Neutrophil (primary cell): ENCODE results near the gene CAMTA1.
"Not testable (repeated sequence)": the region's sequence is repeated elsewhere in the genome, so short reads cannot be mapped to it uniquely, and the experiment has no call there.

ENCODE experiments used
- H3K27ac ChIP-seq: fragments of 200-600 bp; sonication (generic); 2 replicates; pipeline ENCODE4 v1.5.1; 2016; ENCODE audit warnings: mild to moderate bottlenecking, moderate library complexity
- H3K27me3 ChIP-seq: fragments of 200-600 bp; sonication (generic); 2 replicates; pipeline ENCODE4 v1.6.0; 2016; ENCODE audit warnings: mild to moderate bottlenecking
- H3K36me3 ChIP-seq: fragments of 200-600 bp; sonication (generic); 2 replicates; pipeline ENCODE4 v1.5.1; 2017
- H3K4me1 ChIP-seq, 2 experiments: fragments of 200-600 bp in 1 of 2; sonication (generic) in 1 of 2; 1 replicate in 1 of 2; 2 replicates in 1 of 2; pipeline versions ENCODE4 v1.5.1 to v1.6.1; 2013 to 2016; ENCODE audit warnings: low read depth in 1 of 2, low read length in 1 of 2, mild to moderate bottlenecking in 1 of 2, moderate library complexity in 1 of 2; ENCODE audit not compliant: control insufficient read depth in 1 of 2, insufficient read depth in 1 of 2
- H3K4me3 ChIP-seq, 2 experiments: fragments of 200-600 bp in 1 of 2; sonication (generic) in 1 of 2; 1 replicate in 1 of 2; 2 replicates in 1 of 2; pipeline ENCODE4 v1.5.1; 2013 to 2016; ENCODE audit warnings: low read depth in 1 of 2, low read length in 1 of 2, mild to moderate bottlenecking in 1 of 2, moderate library complexity in 1 of 2
- H3K9me3 ChIP-seq: fragments of 200-600 bp; sonication (generic); 2 replicates; pipeline ENCODE4 v1.5.1; 2016
- CTCF ChIP-seq: fragments of 200-600 bp; sonication (generic); IDR thresholded peaks from 2 replicates; pipeline ENCODE4 v1.5.1; 2016; ENCODE audit warnings: antibody characterized with exemption

The CAMTA1 gene

GRCh38 chr1:7686301-7686850 is 901.1 kb downstream of the CAMTA1 start:
- Histone ChIP-seq H3K9me3 (no peaks in the 10 kb centered on the region), H3K4me1 (no peaks in the 10 kb centered on the region), H3K4me3 (no peak overlapping the region), H3K36me3 (no peaks in the 10 kb centered on the region), H3K27ac (no peak overlapping the region), H3K27me3 (peaks cover 27% of the 10 kb centered on the region)
- no peak for TF ChIP-seq CTCF

- no peaks in the 10 kb centered on the region for H3K9me3 ChIP-seq
- H3K27me3 ChIP-seq, result peaks cover 17% of the 10 kb centered on the region
- H3K27ac ChIP-seq, result no peak overlapping the region
- no peak overlapping the region for H3K4me3 ChIP-seq
- H3K4me1 ChIP-seq, result no peaks in the 10 kb centered on the region
- no peaks in the 10 kb centered on the region for H3K36me3 ChIP-seq
- TF ChIP-seq CTCF, result no peak
Measured at GRCh38 chr1:7687411-7687810, 902.2 kb downstream of the CAMTA1 start.

- H3K27me3 ChIP-seq, result peaks cover 14% of the 10 kb centered on the region
- no peaks in the 10 kb centered on the region for H3K4me1 ChIP-seq
- no peak overlapping the region for H3K4me3 ChIP-seq
- H3K27ac ChIP-seq, result no peak overlapping the region
- no peaks in the 10 kb centered on the region for H3K36me3 ChIP-seq
- no peaks in the 10 kb centered on the region for H3K9me3 ChIP-seq
- no peak for TF ChIP-seq CTCF
Measured at GRCh38 chr1:7688659-7689058, 903.4 kb downstream of the CAMTA1 start.

- H3K27me3 ChIP-seq, result peaks cover 14% of the 10 kb centered on the region
- H3K9me3 ChIP-seq, H3K4me3 ChIP-seq, H3K27ac ChIP-seq, H3K4me1 ChIP-seq, H3K36me3 ChIP-seq: not testable (repeated sequence)
Measured at GRCh38 chr1:7689307-7689706, 904.1 kb downstream of the CAMTA1 start.

GRCh38 chr1:7690076-7690475 is 904.8 kb downstream of the CAMTA1 start:
- Histone ChIP-seq H3K36me3 (no peaks in the 10 kb centered on the region), H3K27me3 (peaks cover 14% of the 10 kb centered on the region), H3K9me3 (no peaks in the 10 kb centered on the region), H3K27ac (no peak overlapping the region), H3K4me1 (no peaks in the 10 kb centered on the region), H3K4me3 (no peak overlapping the region)
- TF ChIP-seq CTCF, result no peak

- no peaks in the 10 kb centered on the region for H3K4me1 ChIP-seq
- no peak overlapping the region for H3K27ac ChIP-seq
- no peak for TF ChIP-seq CTCF
- H3K27me3 ChIP-seq, result peaks cover 14% of the 10 kb centered on the region
- H3K36me3 ChIP-seq, result no peaks in the 10 kb centered on the region
- H3K9me3 ChIP-seq, result no peaks in the 10 kb centered on the region
- H3K4me3 ChIP-seq, result no peak overlapping the region
Measured at GRCh38 chr1:7690496-7691182, 905.4 kb downstream of the CAMTA1 start.
